Measurements from ENCODE around the gene SLC25A30.
"Not testable (repeated sequence)": the region's sequence is repeated elsewhere in the genome, so short reads cannot be mapped to it uniquely, and the experiment has no call there.

SLC25A30 gene

GRCh38 chr13:45392811-45393210 lies 25.4 kb downstream of the SLC25A30 start:
- no peak for DNase-seq
- Histone ChIP-seq H2AFZ (ENCODE audit: low read length) (no peak overlapping the region), H3K4me3 (ENCODE audit: low read length) (no peak overlapping the region), H3K4me1 (ENCODE audit: low read length) (no peaks in the 10 kb centered on the region), H3K27ac (ENCODE audit: low read length) (no peak overlapping the region), H3F3A (ENCODE audit: insufficient read depth, low read length) (no peaks in the 10 kb centered on the region), H3K9me3 (replicated peaks; ENCODE audit: insufficient read depth, low read length) (no peaks in the 10 kb centered on the region), H3K27me3 (replicated peaks; ENCODE audit: insufficient read depth, low read length) (no peaks in the 10 kb centered on the region), H3K79me2 (ENCODE audit: low read length) (no peaks in the 10 kb centered on the region), H3K4me2 (ENCODE audit: low read depth, low read length) (no peak overlapping the region), H3K36me3 (replicated peaks; ENCODE audit: insufficient read depth, low read length) (no peaks in the 10 kb centered on the region), H3K9ac (ENCODE audit: low read length) (no peak overlapping the region), H3K9me2 (replicated peaks; ENCODE audit: insufficient read depth, low read length) (no peaks in the 10 kb centered on the region), H4K20me1 (ENCODE audit: insufficient read depth, low read length) (no peaks in the 10 kb centered on the region)
- TF ChIP-seq EZH2phosphoT487 (IDR thresholded peaks at IDR 0.05; ENCODE audit: low read length) = no peak
- no peak for TF ChIP-seq EZH2 (optimal IDR thresholded peaks at IDR 0.05; ENCODE audit: low read depth, low read length)
- TF ChIP-seq, protein P1, sequence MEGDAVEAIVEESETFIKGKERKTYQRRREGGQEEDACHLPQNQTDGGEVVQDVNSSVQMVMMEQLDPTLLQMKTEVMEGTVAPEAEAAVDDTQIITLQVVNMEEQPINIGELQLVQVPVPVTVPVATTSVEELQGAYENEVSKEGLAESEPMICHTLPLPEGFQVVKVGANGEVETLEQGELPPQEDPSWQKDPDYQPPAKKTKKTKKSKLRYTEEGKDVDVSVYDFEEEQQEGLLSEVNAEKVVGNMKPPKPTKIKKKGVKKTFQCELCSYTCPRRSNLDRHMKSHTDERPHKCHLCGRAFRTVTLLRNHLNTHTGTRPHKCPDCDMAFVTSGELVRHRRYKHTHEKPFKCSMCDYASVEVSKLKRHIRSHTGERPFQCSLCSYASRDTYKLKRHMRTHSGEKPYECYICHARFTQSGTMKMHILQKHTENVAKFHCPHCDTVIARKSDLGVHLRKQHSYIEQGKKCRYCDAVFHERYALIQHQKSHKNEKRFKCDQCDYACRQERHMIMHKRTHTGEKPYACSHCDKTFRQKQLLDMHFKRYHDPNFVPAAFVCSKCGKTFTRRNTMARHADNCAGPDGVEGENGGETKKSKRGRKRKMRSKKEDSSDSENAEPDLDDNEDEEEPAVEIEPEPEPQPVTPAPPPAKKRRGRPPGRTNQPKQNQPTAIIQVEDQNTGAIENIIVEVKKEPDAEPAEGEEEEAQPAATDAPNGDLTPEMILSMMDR (IDR thresholded peaks at IDR 0.05; ENCODE audit: low read length) = no peak

- H3K4me2 ChIP-seq (ENCODE audit: low read depth, low read length) = no peak overlapping the region
- no peaks in the 10 kb centered on the region for H3F3A ChIP-seq (ENCODE audit: insufficient read depth, low read length)
- H3K79me2 ChIP-seq (ENCODE audit: low read length) = no peaks in the 10 kb centered on the region
- no peak overlapping the region for H2AFZ ChIP-seq (ENCODE audit: low read length)
- TF ChIP-seq EZH2 (optimal IDR thresholded peaks at IDR 0.05; ENCODE audit: low read depth, low read length) = no peak
- no peak for TF ChIP-seq EZH2phosphoT487 (IDR thresholded peaks at IDR 0.05; ENCODE audit: low read length)
- TF ChIP-seq, protein P1 (IDR thresholded peaks at IDR 0.05; ENCODE audit: low read length) = no peak
- no peaks in the 10 kb centered on the region for H3K27me3 ChIP-seq (replicated peaks; ENCODE audit: insufficient read depth, low read length)
- no peak for DNase-seq
- H3K9me3 ChIP-seq (replicated peaks; ENCODE audit: insufficient read depth, low read length) = no peaks in the 10 kb centered on the region
- no peak overlapping the region for H3K27ac ChIP-seq (ENCODE audit: low read length)
- H3K4me3 ChIP-seq (ENCODE audit: low read length) = no peak overlapping the region
- no peaks in the 10 kb centered on the region for H3K9me2 ChIP-seq (replicated peaks; ENCODE audit: insufficient read depth, low read length)
- no peaks in the 10 kb centered on the region for H3K36me3 ChIP-seq (replicated peaks; ENCODE audit: insufficient read depth, low read length)
- H4K20me1 ChIP-seq (ENCODE audit: insufficient read depth, low read length) = no peaks in the 10 kb centered on the region
- no peaks in the 10 kb centered on the region for H3K4me1 ChIP-seq (ENCODE audit: low read length)
- no peak overlapping the region for H3K9ac ChIP-seq (ENCODE audit: low read length)
Measured at GRCh38 chr13:45391926-45392325, 26.2 kb downstream of the SLC25A30 start.

GRCh38 chr13:45391128-45391527 lies 27.0 kb downstream of the SLC25A30 start:
- not testable (repeated sequence) for H3F3A ChIP-seq (ENCODE audit: insufficient read depth, low read length); H3K9me3 ChIP-seq (replicated peaks; ENCODE audit: insufficient read depth, low read length); H3K79me2 ChIP-seq (ENCODE audit: low read length); H3K4me2 ChIP-seq (ENCODE audit: low read depth, low read length); H3K4me3 ChIP-seq (ENCODE audit: low read length); DNase-seq; H3K9me2 ChIP-seq (replicated peaks; ENCODE audit: insufficient read depth, low read length); H3K4me1 ChIP-seq (ENCODE audit: low read length); H3K27me3 ChIP-seq (replicated peaks; ENCODE audit: insufficient read depth, low read length); H4K20me1 ChIP-seq (ENCODE audit: insufficient read depth, low read length); H2AFZ ChIP-seq (ENCODE audit: low read length); H3K36me3 ChIP-seq (replicated peaks; ENCODE audit: insufficient read depth, low read length); H3K9ac ChIP-seq (ENCODE audit: low read length); H3K27ac ChIP-seq (ENCODE audit: low read length)

- not testable (repeated sequence) for H3K9me3 ChIP-seq (replicated peaks; ENCODE audit: insufficient read depth, low read length); H3K36me3 ChIP-seq (replicated peaks; ENCODE audit: insufficient read depth, low read length); H3K4me3 ChIP-seq (ENCODE audit: low read length); H3K9ac ChIP-seq (ENCODE audit: low read length); H2AFZ ChIP-seq (ENCODE audit: low read length); H3K27me3 ChIP-seq (replicated peaks; ENCODE audit: insufficient read depth, low read length); H4K20me1 ChIP-seq (ENCODE audit: insufficient read depth, low read length); DNase-seq; H3K9me2 ChIP-seq (replicated peaks; ENCODE audit: insufficient read depth, low read length); H3K4me1 ChIP-seq (ENCODE audit: low read length); H3K79me2 ChIP-seq (ENCODE audit: low read length); H3F3A ChIP-seq (ENCODE audit: insufficient read depth, low read length); H3K4me2 ChIP-seq (ENCODE audit: low read depth, low read length); H3K27ac ChIP-seq (ENCODE audit: low read length)
Measured at GRCh38 chr13:45390348-45390747, 27.8 kb downstream of the SLC25A30 start.

Measured in MM.1S (cell line).